Coronary artery (tissue), 2 donors: ENCODE results near the gene TMEM97.

Experiments
- DNase-seq: peaks from one replicate; pipeline ENCODE4 v3.0.0-alpha.2; 2017; ENCODE audit warnings: low spot score
- H3K27ac ChIP-seq, 2 donors: fragments of 200-600 bp; sonication (generic); one replicate each; pipeline ENCODE4 v1.5.1; 2016 to 2019
- H3K4me3 ChIP-seq: fragments of 200-600 bp; sonication (generic); 2 replicates; pipeline ENCODE4 v1.5.1; 2016; ENCODE audit warnings: mild to moderate bottlenecking, moderate library complexity
- TF ChIP-seq, protein P1 (sequence below): fragments of 200-600 bp; sonication (generic); IDR thresholded peaks from one replicate; pipeline ENCODE4 v1.5.1; 2019; ENCODE audit warnings: antibody characterized with exemption

Gene TMEM97

DNA sequence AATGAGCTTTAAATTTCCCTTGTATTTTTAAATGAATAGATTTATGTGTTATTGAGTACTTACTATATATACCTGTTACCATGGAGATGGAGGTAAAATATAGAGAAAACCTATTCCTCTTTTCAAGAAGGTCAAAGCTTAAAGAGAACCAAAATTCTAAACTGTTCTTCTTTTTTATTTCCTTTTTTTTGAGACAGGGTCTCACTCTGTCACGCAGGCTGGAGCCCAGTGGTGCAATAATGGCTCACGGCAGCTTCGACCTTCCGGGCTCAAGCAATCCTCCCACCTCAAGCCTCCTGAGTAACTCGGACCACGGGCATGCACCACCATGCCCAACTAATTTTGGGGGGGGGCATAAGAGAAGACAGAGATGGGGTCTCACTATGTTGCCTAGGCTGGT lies 25.0 kb upstream of the TMEM97 start:
- no peak for DNase-seq
- Histone ChIP-seq H3K27ac (no peak overlapping the region), H3K4me3 (no peak overlapping the region)
- TF ChIP-seq, protein P1, sequence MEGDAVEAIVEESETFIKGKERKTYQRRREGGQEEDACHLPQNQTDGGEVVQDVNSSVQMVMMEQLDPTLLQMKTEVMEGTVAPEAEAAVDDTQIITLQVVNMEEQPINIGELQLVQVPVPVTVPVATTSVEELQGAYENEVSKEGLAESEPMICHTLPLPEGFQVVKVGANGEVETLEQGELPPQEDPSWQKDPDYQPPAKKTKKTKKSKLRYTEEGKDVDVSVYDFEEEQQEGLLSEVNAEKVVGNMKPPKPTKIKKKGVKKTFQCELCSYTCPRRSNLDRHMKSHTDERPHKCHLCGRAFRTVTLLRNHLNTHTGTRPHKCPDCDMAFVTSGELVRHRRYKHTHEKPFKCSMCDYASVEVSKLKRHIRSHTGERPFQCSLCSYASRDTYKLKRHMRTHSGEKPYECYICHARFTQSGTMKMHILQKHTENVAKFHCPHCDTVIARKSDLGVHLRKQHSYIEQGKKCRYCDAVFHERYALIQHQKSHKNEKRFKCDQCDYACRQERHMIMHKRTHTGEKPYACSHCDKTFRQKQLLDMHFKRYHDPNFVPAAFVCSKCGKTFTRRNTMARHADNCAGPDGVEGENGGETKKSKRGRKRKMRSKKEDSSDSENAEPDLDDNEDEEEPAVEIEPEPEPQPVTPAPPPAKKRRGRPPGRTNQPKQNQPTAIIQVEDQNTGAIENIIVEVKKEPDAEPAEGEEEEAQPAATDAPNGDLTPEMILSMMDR = no peak

DNA sequence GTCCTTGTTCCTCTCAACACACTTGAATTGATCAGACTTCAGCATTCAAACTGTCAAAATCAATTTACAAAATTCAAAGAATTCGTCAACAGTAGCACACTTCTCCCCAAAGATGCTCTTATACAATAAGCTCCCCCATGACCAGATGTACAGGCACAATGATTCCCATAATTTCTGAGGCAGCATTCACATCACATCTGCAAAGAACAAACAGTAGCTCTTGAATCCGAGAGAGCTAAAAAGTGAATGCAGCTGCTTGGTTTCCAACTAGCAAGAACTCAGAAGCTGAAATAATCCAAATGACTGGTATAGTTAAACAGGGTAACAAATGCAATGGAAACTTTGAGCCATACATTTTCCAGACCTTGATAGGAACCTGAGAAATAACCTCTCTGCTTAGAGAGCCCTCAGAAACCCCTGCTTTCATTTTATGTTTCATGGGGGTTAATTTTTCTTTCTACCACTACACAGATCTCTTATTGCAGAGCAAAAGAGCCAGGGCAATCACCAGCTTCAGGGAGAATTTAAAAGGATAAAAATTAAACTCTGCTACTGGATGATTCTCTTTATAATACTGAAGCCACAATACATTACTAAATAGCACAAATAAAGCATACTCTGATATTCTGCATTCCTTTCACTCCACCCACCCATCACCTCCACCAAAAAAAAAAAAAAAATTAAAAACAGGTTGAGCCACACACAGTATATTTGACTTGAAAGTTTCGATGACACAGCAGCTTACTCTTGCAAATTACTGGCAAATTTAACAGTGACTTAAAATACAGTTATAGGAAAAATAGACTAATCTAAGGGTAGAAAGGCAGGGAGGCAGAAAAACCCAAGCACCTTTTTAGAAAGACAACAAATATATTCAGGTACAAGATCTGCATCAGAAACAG lies 23.1 kb upstream of the TMEM97 start:
- TF ChIP-seq, protein P1 = no peak
- Histone ChIP-seq H3K27ac (no peak overlapping the region), H3K4me3 (no peak overlapping the region)
- no peak for DNase-seq

DNA sequence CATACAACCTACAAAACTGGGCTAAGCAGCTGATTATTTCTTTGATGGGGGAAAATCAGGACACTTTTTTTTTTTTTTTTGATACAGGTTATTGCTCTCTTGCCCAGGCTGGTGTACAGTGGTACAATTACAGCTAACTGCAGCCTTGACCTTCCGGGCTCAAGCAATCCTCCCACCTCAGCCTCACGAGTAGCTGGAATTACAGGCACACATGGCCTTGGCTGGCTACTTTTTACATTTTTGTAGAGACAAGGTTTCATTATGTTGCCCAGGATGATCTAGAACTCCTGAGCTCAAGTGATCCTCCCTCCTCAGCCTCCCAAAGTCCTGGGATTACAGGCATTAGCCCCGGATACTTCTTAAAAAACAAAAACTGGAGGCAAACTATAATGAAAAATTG lies 20.6 kb upstream of the TMEM97 start:
- TF ChIP-seq, protein P1 = no peak
- Histone ChIP-seq H3K27ac (no peak overlapping the region), H3K4me3 (no peak overlapping the region)
- DNase-seq = no peak

DNA sequence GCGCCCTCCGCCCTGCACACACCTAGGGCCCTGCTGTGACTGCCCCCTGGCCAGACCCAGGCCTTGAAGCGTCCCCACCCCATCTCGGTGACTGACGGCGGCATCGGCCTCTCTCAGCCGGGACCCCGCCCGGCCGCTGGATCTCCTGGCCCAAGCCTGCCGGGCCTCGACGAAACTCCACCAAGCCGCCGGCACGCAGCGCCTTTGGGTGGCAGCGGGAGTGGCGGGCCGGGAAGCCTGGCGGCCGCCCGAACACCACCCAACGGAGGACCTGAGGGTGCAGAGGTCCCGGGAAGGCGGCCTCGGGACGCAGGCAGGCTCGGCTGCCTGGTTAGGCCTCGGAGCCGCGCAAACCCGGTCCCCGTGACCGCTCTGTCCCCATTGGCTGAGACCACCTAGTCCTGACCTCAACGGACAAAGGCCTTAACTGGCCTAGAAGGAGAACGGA lies 12.0 kb upstream of the TMEM97 start:
- no peak for DNase-seq
- H3K4me3 ChIP-seq = no peak overlapping the region
- H3K27ac ChIP-seq = no peak overlapping the region
- TF ChIP-seq, protein P1 = no peak

DNA sequence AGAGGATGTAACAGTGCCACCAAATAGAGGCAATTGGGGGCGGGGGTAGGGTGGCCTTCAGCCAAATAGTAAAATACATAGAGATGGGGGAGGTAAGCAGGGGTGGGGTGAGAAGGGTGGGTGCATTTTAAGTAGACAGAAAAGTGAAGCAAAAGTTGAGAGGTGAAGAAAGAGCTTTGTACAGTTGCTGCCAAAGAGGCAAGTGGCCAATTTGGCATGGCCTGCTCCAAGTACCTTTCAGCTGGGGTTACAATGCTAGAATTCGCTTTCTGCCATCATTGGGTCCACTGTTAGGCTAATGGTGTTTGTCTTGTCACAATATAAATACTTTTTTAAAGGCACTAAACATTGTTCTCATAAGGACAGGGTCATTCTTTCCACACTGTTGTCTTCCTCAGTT lies 5.2 kb upstream of the TMEM97 start:
- no peak for DNase-seq
- H3K4me3 ChIP-seq = no peak overlapping the region
- H3K27ac ChIP-seq = no peak overlapping the region
- TF ChIP-seq, protein P1 = no peak

DNA sequence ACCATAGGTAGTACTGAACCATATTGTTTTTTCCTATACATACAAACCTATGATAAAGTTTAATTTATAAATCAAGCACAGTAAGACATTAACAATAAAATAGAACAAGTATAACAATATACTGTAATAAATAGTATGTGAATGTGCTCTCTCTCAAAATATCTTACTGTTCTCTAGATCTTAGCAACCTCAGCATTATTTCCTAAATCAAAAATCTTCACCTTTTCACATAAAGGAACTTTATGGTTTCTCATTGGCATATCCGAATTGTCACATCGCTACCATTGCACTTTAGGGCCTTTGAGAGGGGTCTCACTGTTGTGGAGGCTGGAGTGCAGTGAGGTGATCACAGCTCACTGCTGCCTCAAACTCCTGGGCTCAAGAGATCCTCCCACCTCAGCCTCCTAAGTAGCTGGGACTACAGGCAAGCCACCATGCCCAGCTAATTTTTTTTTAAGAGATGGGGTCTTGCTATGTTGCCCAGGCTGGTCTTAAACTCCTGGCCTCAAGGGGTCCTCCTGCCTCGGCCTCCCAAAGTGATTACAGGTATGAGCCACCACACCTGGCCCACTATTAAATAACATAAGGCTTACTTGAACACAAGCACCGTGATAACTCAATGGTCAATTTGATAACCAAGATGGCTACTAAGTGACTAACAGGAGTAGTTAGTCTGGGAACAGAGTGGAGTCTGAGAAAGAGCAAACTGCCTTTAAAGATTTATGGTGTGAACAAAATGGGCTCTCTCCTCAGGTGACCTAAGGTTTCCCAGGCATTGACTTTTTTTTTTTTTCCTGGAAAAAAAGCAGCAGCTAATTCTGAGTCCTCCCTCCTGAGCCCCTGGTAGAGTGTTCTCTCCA lies 2.9 kb upstream of the TMEM97 start:
- H3K4me3 ChIP-seq = no peak overlapping the region
- no peak for DNase-seq
- TF ChIP-seq, protein P1 = no peak
- no peak overlapping the region for H3K27ac ChIP-seq
